HG03354 (cell line): ENCODE measurements around the gene ZNF821.
"Not testable (repeated sequence)": the region's sequence is repeated elsewhere in the genome, so short reads cannot be mapped to it uniquely, and the experiment has no call there.

Source experiments
- ATAC-seq: cut with Tn5 transposase; IDR thresholded peaks from one replicate; pipeline ENCODE4 v1.9.1; 2021; ENCODE audit warnings: mild to moderate bottlenecking; ENCODE audit not compliant: unreplicated experiment, poor library complexity, severe bottlenecking

ZNF821 gene

DNA sequence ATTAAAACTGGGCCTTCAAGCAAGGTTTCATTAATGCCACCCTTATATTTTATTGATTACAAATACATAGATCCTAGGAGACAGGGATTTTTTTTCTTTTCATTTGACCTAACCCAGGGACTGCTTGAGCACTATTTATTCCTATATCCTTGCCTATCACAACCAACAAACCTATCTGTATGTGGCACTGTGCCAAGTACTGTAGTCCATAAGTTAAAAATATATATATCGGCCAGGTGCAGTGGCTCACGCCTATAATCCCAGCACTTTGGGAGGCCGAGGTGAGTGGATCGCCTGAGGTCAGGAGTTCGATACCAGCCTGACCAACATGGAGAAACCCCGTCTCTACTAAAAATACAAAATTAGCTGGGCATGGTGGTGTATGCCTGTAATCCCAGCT is 16.8 kb downstream of the ZNF821 start:
- ATAC-seq: not testable (repeated sequence)

DNA sequence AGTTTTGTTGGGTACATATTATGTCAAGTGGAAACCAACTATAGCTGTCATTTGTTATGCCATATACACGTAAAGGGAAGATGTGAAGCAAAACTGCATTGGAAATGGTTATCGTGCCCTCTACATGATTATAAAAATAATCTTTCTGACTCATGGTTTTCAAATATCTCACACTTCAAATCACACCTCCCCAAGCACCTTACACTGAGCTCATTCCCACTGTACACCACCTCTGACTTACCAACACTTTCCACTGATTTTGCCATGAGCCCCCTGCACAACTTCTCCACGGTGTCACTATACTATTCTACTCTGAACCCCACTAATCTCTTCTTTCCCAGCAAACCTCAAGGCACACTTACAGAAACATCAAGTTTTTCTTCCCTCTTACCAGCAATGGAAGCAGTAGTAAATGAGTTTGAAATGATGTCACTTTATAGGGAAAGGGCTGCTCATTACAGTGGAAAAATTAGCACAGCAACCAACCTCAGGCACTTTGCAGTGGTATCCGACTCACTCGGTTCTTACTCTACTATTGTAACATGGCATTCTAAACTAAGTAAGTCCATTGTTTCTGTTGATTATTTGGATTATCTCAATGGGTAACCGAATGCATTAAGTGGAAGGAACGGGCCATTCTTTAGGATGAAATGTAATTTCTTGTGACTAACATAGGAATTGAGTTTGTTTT is 18.7 kb downstream of the ZNF821 start:
- no peak for ATAC-seq

DNA sequence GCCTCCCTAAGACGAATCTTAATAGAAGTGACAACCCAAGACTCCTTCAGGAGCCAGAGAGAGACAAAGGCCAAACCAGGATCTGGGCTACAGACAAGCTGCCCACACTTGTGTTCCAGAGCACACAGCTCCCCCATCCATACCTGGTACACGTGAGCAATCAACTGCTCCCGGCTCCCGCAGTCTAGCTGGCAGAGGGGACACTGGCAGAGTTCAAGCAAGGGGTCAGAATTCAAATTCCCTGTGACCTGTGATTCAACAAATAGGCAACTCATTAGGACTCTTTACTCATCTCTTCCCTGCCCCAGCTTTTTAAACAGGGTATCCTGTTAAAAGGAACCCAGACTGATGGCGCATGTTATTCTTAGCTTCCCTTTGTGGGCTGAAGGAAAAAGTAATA is 20.0 kb downstream of the ZNF821 start:
- ATAC-seq: no peak

- no peak for ATAC-seq
Measured at GRCh38 chr16:71859762-71860521, 24.0 kb downstream of the ZNF821 start.

- ATAC-seq: no peak
Measured at GRCh38 chr16:71855937-71856662, 27.9 kb downstream of the ZNF821 start.

DNA sequence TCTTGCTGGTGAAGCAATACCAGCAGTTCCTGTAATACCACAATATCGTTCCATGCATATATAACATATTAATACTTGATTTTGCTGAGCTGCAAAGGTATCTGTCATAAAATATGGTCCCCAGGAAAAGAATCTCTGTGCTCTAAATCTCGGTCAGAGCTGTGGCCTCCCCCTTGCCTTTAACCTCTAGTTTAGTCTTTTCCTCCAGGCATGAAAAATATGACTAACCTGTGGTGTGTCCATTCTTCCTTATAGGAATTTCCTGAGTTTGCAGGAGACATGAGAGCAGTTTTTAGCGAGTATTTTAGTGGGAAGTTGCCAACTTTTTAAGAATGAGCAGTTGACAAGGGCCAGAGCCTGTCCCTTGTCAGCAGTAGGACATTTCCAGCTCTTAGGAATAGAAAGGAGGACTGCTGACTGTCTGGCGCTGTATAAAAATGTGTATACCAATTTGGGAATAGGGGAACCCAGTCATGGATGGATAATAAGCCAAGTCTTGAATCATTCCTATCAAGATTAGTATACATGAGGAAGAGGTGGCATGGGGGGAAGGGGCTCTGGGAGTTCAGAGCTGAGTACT is 29.5 kb downstream of the ZNF821 start:
- no peak for ATAC-seq

- peak; percentile 66 for ATAC-seq
Measured at GRCh38 chr16:71853413-71853812, 30.6 kb downstream of the ZNF821 start.

GRCh38 chr16:71852561-71852960 is 31.4 kb downstream of the ZNF821 start:
- no peak for ATAC-seq

DNA sequence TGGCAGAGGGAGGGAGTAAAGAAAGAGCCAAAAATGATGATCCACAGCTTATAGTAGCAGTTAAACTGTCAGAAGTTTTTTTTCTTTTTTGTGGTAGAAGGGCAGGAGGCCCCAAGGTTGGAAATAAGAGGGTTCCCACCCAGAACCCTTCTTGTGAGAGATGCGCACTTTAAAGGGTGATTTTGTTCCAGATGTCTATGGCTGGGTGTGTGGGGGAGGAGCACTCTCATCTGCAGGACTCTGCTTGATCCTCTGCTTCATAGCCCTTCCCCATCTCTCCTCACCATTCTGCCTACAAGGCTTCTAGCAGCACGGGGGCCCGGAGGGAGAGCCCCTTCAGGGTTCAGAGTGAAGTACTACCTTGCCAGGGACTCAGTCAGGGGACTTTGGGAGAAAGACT is 31.8 kb downstream of the ZNF821 start:
- no peak for ATAC-seq

DNA sequence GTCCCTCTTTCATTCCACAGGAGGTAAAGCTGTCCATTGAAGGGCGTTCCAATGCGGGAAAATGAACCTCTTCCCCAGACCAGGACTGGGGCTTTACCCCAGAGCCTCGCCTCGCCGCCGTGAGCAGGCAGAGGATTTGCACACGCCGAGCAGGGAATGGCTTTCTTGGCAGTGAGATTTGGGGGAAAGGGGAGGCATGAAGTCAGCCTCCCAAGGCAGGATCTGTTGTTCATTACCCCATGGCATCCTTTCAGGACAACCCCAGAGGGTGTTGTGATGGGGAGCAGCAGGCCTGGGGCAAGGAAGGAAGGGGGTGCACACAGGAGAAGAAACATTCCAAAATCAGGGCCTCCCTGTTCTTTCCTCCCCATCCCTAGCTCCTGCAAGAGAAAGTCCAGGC is 32.2 kb downstream of the ZNF821 start:
- ATAC-seq: no peak

DNA sequence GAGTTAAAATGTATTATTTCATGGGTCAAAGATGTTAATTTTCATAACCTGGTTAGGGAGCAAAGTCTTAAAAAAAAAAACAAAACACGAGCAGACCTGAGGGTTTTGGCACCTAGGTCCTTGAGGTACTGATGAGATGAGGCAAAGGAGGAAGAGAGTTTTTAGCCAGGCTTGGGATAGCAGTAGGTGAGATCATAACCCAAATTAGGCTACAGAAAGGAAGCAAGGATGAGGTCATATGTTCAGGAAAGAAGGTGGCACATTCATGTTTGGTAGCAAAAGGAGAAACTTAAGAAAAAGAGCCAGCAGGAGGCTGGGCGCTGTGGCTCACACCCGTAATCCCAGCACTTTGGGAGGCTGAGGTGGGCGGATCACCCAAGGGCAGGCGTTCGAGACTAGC is 35.4 kb downstream of the ZNF821 start:
- ATAC-seq: no peak

DNA sequence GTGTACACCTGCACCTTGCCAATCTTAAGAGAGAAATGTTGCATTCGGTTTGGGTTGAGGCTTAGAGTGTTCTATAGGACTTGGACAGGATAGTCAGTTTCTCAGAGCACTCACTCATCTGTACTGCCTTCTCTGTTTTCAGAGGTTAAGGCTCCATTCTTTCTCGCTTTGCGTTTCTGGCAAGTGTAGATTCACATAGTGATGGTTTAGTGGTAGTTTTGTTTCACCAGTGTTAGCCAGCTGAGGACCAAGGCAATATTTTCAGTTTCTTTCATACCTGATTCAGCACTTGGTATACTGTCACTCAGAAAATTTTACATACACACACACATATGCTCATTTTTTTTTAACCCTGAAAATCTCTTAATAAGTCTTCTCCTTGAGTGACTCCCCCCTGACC is 36.9 kb downstream of the ZNF821 start:
- ATAC-seq: no peak

- ATAC-seq: no peak
Measured at GRCh38 chr16:71846431-71846830, 37.6 kb downstream of the ZNF821 start.

DNA sequence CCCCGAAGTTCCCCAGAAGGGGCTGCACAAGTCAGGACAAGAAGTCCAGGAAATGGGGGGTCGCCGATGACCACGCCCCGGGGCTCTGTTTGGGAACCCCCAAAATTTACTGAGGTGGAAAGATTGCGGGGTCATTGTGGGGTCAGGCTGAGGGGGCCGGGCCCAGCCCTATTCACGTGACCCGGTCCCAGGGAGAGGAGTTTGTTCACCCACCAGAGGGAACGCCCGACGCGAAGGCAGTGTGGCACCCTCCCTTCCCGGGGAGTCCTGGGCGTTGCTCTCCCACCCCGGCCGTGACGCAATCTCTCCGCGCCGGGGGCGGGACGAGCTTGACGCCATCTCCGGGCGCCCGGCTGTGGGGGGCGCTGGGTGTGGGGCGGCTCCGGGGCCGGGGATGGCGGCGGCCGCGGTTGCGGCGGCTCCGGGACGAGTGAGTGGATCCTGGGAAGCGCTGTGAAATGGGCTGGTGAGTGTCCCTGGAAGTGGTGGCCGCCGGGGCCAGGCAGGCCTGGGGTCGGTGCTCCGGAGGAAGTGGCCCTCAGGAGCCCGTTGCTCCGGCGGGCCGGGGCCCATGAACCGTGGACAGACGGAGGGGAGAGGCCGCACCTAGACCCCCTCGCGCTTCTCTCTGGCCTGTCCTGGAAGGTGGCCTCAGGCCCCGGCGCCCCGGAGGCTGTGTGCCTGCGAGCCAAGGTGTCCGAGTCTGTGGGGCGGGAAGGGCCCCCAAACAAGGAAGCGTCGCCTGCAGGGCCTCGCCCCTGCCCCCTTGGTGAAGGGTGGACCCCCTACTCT is 38.1 kb downstream of the ZNF821 start, which contains the start of gene ATXN1L:
Gene ATXN1L, plus strand, starts transcription at position 338 of the 792 bp plus-strand sequence. CDS start 3,765 bp downstream, outside the sequence.
- peak; percentile 74 for ATAC-seq

- no peak for ATAC-seq
Measured at GRCh38 chr16:71843572-71843971, 40.4 kb downstream of the ZNF821 start.

DNA sequence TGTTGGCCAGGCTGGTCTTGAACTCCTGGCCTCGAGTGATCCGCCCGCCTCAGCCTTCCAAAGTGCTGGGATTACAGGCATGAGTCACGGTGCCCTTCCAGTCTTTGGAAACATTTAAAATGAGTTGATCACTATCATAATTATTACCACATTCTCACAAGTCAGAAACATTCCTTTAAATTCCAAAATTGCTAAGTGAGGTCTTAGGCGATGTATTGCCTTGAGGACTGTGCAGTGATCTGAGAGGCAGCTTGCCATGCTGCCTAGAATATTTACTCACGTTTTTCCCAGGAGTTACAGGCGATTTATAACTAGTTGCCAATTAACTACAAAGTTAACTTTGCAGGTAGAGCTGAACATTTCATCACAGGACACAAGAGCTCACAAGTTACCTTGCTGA is 43.9 kb downstream of the ZNF821 start:
- no peak for ATAC-seq

GRCh38 chr16:71837150-71837549 is 46.8 kb downstream of the ZNF821 start:
- no peak for ATAC-seq

DNA sequence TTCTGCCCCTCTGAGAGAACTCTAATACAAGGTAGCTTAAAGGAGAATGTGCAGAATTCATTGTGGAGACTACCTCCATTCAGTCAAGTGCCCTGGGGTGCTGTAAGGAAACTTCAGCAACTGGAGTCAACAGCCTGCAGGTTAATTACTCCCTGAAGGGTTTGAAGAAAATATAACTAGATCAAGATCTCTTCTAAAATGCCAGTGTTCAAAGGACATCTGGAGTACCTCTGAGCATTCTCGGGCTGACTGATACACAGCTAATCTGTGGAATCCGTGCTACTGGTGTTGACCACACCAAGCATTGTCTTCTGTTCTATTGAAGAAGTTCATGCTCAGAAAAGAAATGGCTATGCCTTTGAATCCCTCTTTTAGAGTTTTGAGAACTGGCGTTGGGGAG is 49.7 kb downstream of the ZNF821 start:
- ATAC-seq: no peak

GRCh38 chr16:71832112-71832511 is 51.9 kb downstream of the ZNF821 start:
- not testable (repeated sequence) for ATAC-seq
